WTC11 (cell line): ENCODE results near the gene TCF7L1.

Experiments
- USF2 ChIP-seq: sonication (generic); formaldehyde crosslinking; IDR thresholded peaks from 2 replicates; pipeline ENCODE4 v1.8.1; 2023; ENCODE audit warnings: mild to moderate bottlenecking, missing genetic modification reagents, moderate library complexity
- ZNF232 ChIP-seq: sonication (generic); formaldehyde crosslinking; IDR thresholded peaks from 2 replicates; pipeline ENCODE4 v1.8.0; 2022; ENCODE audit warnings: mild to moderate bottlenecking, missing genetic modification reagents

- TF ChIP-seq USF2 (CRISPR knock-in tag) (no peak), ZNF232 (CRISPR knock-in tag) (no peak)
These were observed 144.4 kb downstream of the TCF7L1 start for GRCh38 chr2:85277416-85278158.
